PC-9 (cell line): ENCODE results near the gene RASL11B. TPM values are rescaled to one million over a fixed set of nuclear protein-coding genes. Genes with fewer than 3 reads are reported as not detected.

Source experiments
- BruUV-seq: library from RNA; stranded (reverse); fragments of 400-500 nt; replicated peaks from 2 replicates; lab custom pipeline; 2021; lab: Mats Ljungman, UMichigan
- CTCF ChIA-PET: fragments of 300-600 bp; sonication (Branson Sonifier 250); formaldehyde crosslinking; loops from one replicate; lab custom pipeline; 2022; ENCODE audit warnings: antibody characterized with exemption; lab: Charles Lee
- POLR2A ChIA-PET: fragments of 300-600 bp; sonication (Branson Sonifier 250); formaldehyde crosslinking; loops from one replicate; lab custom pipeline; 2022; ENCODE audit warnings: antibody characterized with exemption; ENCODE audit not compliant: unreplicated experiment; lab: Charles Lee
- DNase-seq, 2 experiments: peaks; one replicate each; pipeline versions ENCODE4 v3.0.0 to v3.0.0-alpha.2; 2015 to 2022; ENCODE audit warnings: mixed read lengths in 1 of 2
- H2AFZ ChIP-seq: fragments of 200-600 bp; sonication (generic); 2 replicates; pipeline ENCODE4 v1.8.1; 2017; ENCODE audit warnings: antibody characterized with exemption
- H3F3A ChIP-seq: fragments of 200-600 bp; sonication (generic); 2 replicates; pipeline ENCODE4 v1.8.1; 2017; ENCODE audit warnings: antibody characterized with exemption, mild to moderate bottlenecking, low read depth; ENCODE audit not compliant: insufficient read depth
- H3K27ac ChIP-seq: fragments of 200-600 bp; sonication (generic); 2 replicates; pipeline ENCODE4 v1.6.1; 2016; ENCODE audit warnings: mixed run types
- H3K27me3 ChIP-seq: fragments of 200-600 bp; sonication (generic); 2 replicates; pipeline ENCODE4 v1.6.1; 2016; ENCODE audit warnings: low read depth, mixed run types; ENCODE audit not compliant: insufficient read depth
- H3K36me3 ChIP-seq: fragments of 200-600 bp; sonication (generic); 2 replicates; pipeline ENCODE4 v1.6.1; 2016; ENCODE audit warnings: low read depth, mixed run types
- H3K4me1 ChIP-seq: fragments of 200-600 bp; sonication (generic); replicated peaks from 2 replicates; pipeline ENCODE4 v1.6.1; 2016; ENCODE audit warnings: mixed run types; ENCODE audit not compliant: insufficient read depth
- H3K4me2 ChIP-seq: fragments of 200-600 bp; sonication (generic); 2 replicates; pipeline ENCODE4 v1.6.1; 2017; ENCODE audit warnings: mixed run types
- H3K4me3 ChIP-seq: fragments of 200-600 bp; sonication (generic); 2 replicates; pipeline ENCODE4 v1.6.1; 2016; ENCODE audit warnings: mixed run types
- H3K79me2 ChIP-seq: fragments of 200-600 bp; sonication (generic); 2 replicates; pipeline ENCODE4 v1.6.1; 2017; ENCODE audit warnings: low read depth, mixed run types
- H3K9me2 ChIP-seq: fragments of 200-600 bp; sonication (generic); 2 replicates; pipeline ENCODE4 v1.8.1; 2017; ENCODE audit warnings: mild to moderate bottlenecking; ENCODE audit not compliant: insufficient read depth
- H3K9me3 ChIP-seq: fragments of 200-600 bp; sonication (generic); 2 replicates; pipeline ENCODE4 v1.8.1; 2016; ENCODE audit warnings: low read depth; ENCODE audit not compliant: insufficient read depth
- H4K20me1 ChIP-seq: fragments of 200-600 bp; sonication (generic); 2 replicates; pipeline ENCODE4 v1.8.1; 2017; ENCODE audit not compliant: insufficient read depth
- CTCF ChIP-seq: fragments of 200-600 bp; sonication (generic); conservative IDR thresholded peaks from 2 replicates; pipeline ENCODE4 v1.6.1; 2017; ENCODE audit warnings: mixed run types, antibody characterized with exemption, mild to moderate bottlenecking, moderate library complexity
- EZH2 ChIP-seq: fragments of 200-600 bp; sonication (generic); IDR thresholded peaks from 2 replicates; pipeline ENCODE4 v1.8.0; 2017; ENCODE audit warnings: antibody characterized with exemption, low read depth
- intact Hi-C: fragments of 100-400 bp; cut with micrococcal nuclease; formaldehyde crosslinking; loops from one replicate; pipeline ENCODE4 v1.10.0; 2022; ENCODE audit not compliant: unreplicated experiment
- total RNA-seq: library from RNA; stranded (reverse); gene quantifications from 2 replicates; pipeline ENCODE4 v1.2.3, GENCODE V29; 2021

RASL11B gene
- total RNA-seq, 1 experiment from 2014 or later = not detected

- Histone ChIP-seq H2AFZ (no peak overlapping the region), H3K79me2 (no peaks in the 10 kb centered on the region), H3K4me2 (no peak overlapping the region), H3K27me3 (no peaks in the 10 kb centered on the region), H3F3A (no peaks in the 10 kb centered on the region), H3K4me3 (no peak overlapping the region), H3K36me3 (no peaks in the 10 kb centered on the region), H3K4me1 (no peaks in the 10 kb centered on the region; the same call in 1 of the 2 replicates), H3K9me3 (no peaks in the 10 kb centered on the region; the same call in 1 of the 2 replicates), H4K20me1 (no peaks in the 10 kb centered on the region), H3K9me2 (no peaks in the 10 kb centered on the region), H3K27ac (no peak overlapping the region)
- intact Hi-C loops = no loop called here
- no peak for DNase-seq
- ChIA-PET CTCF (no interaction called here), POLR2A (interaction anchor here (0.5 to 0.7 kb wide), 2 partner anchors 37 to 138 kb away, joined by 4 to 6 read pairs; no protein-coding TSS in a partner anchor)
- TF ChIP-seq CTCF = no peak
- no peak for TF ChIP-seq EZH2
- no TSS peak for BruUV-seq
These were observed 1.8 kb upstream of the RASL11B start for GRCh38 chr4:52860361-52860760.

GRCh38 chr4:52861171-52861823 is 820 bp upstream of the RASL11B start:
- Histone ChIP-seq H3K27ac (no peak overlapping the region), H4K20me1 (no peaks in the 10 kb centered on the region), H3K36me3 (no peaks in the 10 kb centered on the region), H2AFZ (peak overlapping the region; percentile 66), H3K9me2 (no peaks in the 10 kb centered on the region), H3K4me1 (no peaks in the 10 kb centered on the region; the same call in 1 of the 2 replicates), H3F3A (no peaks in the 10 kb centered on the region), H3K9me3 (no peaks in the 10 kb centered on the region; the same call in 1 of the 2 replicates), H3K4me2 (peak overlapping the region; percentile 83), H3K4me3 (peak overlapping the region; percentile 56; the same call in 1 of the 2 replicates), H3K79me2 (no peaks in the 10 kb centered on the region), H3K27me3 (no peaks in the 10 kb centered on the region)
- no peak for DNase-seq
- no TSS peak for BruUV-seq
- intact Hi-C loops = no loop called here
- POLR2A ChIA-PET = no interaction called here
- TF ChIP-seq CTCF (no peak), EZH2 (no peak)
- CTCF ChIA-PET = interaction anchor here (0.9 kb wide), 1 partner anchor 37 kb away, joined by 3 read pairs; no protein-coding TSS in a partner anchor

GRCh38 chr4:52862639-52863161 is 583 bp downstream of the RASL11B start:
- no peak for DNase-seq
- no peak overlapping the region for H3K27ac ChIP-seq
- no peaks in the 10 kb centered on the region for H3K79me2 ChIP-seq
- no peaks in the 10 kb centered on the region; the same call in 1 of the 2 replicates for H3K9me3 ChIP-seq
- CTCF ChIA-PET = interaction anchor here (0.6 kb wide), 1 partner anchor 24 kb away, joined by 16 read pairs; no protein-coding TSS in a partner anchor
- no peak overlapping the region for H2AFZ ChIP-seq
- H3K27me3 ChIP-seq = no peaks in the 10 kb centered on the region
- no peaks in the 10 kb centered on the region for H3K9me2 ChIP-seq
- H3K36me3 ChIP-seq = no peaks in the 10 kb centered on the region
- H3K4me1 ChIP-seq = no peaks in the 10 kb centered on the region; the same call in 1 of the 2 replicates
- POLR2A ChIA-PET = no interaction called here
- no TSS peak for BruUV-seq
- TF ChIP-seq CTCF (no peak), EZH2 (no peak)
- intact Hi-C loops = no loop called here
- H3F3A ChIP-seq = no peaks in the 10 kb centered on the region
- H3K4me2 ChIP-seq = peak overlapping the region; percentile 83; the same call in 1 of the 2 replicates
- H4K20me1 ChIP-seq = no peaks in the 10 kb centered on the region
- peak overlapping the region; percentile 56; the same call in 1 of the 2 replicates for H3K4me3 ChIP-seq
